GM12872 (cell line): ENCODE measurements around the gene PPP5C.

ENCODE experiments used
- TF ChIP-seq, protein P1 (sequence below): IDR thresholded peaks from 3 replicates; pipeline ENCODE4 v1.5.1; 2011; ENCODE audit warnings: low read depth, mild to moderate bottlenecking, low read length, moderate library complexity; ENCODE audit not compliant: insufficient read depth

Gene PPP5C

DNA sequence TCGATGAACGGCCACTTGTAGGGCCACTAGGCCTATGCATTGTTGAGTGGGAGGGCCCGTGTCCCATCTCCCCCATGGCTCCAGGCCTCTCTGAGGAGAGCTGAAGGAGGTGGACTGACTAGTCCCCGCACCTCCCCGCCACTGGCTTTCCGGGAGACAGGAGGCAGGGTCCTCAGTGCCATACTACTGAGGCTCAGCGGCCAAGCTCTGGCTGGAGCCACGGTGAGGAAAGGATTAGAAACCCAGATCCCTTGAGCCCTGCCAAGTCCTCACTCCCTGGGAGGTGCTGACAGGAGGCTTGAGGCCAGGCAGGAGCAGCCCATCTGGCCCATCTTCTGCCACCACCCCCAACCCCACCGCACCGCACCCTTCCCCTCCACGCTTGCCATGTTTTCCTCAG is 37.5 kb downstream of the PPP5C start:
- TF ChIP-seq, protein P1, sequence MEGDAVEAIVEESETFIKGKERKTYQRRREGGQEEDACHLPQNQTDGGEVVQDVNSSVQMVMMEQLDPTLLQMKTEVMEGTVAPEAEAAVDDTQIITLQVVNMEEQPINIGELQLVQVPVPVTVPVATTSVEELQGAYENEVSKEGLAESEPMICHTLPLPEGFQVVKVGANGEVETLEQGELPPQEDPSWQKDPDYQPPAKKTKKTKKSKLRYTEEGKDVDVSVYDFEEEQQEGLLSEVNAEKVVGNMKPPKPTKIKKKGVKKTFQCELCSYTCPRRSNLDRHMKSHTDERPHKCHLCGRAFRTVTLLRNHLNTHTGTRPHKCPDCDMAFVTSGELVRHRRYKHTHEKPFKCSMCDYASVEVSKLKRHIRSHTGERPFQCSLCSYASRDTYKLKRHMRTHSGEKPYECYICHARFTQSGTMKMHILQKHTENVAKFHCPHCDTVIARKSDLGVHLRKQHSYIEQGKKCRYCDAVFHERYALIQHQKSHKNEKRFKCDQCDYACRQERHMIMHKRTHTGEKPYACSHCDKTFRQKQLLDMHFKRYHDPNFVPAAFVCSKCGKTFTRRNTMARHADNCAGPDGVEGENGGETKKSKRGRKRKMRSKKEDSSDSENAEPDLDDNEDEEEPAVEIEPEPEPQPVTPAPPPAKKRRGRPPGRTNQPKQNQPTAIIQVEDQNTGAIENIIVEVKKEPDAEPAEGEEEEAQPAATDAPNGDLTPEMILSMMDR = no peak

DNA sequence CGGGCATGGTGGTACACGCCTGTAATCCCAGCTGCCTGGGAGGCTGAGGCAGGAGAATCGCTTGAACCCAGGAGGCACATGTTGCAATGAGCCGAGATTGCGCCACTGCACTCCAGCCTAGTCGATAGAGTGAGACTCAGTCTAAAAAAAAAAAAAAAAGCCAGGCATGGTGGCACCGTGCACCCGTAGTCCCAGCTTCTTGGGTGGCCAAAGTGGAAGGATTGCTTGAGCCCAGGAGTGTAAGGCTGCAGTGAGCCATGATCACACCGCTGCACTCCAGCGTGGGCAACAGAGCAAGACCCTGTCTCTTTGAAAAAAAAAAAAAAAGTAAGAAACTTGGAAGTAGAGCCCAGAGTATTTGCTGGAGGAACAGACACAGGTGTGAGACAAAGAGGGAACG is 38.7 kb downstream of the PPP5C start:
- TF ChIP-seq, protein P1 = no peak

DNA sequence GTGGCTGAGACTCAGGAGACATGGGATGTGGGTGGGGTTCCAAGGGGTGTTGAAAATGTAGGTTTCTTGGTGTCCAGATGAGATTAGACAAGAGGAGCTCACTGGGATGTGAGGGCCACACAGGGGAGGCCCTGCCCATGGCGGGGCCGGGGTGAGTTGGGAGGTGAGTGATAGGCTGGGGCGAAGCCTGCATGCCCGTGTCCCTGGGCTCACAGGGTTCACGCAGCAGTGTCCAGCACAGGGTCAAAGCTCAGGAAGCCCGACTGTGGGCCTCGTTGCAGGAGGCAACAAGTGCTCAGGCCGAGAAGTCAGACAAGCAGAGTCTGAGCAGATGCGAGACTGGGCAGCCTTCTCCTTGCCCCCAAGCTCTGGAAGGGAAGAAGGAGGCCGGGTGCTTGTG is 39.3 kb downstream of the PPP5C start:
- TF ChIP-seq, protein P1 = no peak

DNA sequence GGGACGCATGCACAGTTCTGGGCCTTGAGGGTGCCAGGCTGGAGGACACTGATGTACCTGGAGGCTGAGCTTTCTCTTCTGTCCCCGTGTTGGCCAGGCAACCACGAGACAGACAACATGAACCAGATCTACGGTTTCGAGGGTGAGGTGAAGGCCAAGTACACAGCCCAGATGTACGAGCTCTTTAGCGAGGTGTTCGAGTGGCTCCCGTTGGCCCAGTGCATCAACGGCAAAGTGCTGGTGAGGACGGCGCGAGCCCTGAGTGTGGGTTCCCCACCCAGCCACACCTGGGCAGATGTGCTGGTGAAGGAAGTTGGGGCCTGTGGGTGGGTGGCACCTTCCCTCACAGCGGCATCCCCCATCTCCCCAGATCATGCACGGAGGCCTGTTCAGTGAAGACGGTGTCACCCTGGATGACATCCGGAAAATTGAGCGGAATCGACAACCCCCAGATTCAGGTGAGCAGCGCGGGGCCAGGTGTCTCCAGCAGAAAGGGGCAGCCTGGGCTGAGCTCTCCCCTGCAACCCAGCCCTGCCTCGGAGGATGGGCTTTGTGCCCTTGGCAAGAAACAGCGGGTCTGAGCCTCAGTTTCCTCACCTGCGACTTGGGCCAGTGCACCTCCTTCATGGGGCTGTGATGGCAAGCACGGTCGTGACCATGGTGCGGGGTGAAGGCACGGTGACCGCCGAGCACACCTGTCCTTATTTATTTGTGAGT is 40.3 kb downstream of the PPP5C start:
- TF ChIP-seq, protein P1 = no peak

DNA sequence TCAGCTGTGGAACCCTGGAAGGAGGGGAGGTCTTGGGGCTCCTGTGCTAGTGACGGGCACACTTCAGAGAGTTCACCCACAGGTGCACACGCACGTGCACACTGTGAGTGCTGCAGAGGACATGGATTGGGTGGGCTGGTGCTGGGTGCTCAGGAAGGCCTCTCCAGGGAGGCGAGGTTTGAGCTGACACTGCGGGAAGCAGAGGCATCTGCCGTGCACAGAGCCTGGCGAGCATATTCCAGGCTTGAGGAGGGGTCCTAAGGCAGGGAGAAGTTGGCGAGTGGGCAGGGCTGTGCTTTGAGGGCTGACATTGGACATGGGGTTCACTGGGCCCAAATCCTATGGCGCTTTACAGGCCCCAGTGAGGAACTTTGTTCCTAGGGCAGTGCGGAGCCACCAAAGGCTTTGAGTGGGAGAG is 40.8 kb downstream of the PPP5C start:
- TF ChIP-seq, protein P1 = no peak

DNA sequence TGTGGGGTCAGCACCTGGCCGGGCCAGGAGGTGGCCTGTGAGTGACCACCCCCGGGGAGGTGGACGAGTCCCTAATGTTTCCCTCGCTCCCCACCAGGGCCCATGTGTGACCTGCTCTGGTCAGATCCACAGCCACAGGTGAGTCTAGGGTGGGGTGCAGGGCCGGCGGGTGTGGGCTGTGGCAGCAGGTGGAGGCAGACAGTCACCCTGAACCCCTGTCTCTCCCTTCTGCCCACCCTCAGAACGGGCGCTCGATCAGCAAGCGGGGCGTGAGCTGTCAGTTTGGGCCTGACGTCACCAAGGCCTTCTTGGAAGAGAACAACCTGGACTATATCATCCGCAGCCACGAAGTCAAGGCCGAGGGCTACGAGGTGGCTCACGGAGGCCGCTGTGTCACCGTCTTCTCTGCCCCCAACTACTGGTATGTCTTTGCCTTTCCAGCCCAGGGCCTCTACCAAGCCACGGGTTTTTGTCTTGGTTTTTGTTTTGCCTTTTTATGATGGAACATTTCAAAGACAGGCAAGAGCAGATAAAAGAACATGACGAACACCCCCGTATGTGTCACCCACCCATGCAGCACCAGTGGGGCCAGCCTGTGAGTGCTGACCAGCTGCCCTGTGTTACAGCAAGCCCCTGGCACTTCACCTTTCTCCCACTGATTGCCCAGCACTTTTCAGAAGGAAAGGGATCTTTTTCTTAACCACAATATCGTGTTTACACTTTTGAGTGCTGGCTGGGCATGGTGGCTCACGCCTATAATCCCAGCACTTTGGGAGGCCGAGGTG is 41.6 kb downstream of the PPP5C start:
- TF ChIP-seq, protein P1 = no peak

DNA sequence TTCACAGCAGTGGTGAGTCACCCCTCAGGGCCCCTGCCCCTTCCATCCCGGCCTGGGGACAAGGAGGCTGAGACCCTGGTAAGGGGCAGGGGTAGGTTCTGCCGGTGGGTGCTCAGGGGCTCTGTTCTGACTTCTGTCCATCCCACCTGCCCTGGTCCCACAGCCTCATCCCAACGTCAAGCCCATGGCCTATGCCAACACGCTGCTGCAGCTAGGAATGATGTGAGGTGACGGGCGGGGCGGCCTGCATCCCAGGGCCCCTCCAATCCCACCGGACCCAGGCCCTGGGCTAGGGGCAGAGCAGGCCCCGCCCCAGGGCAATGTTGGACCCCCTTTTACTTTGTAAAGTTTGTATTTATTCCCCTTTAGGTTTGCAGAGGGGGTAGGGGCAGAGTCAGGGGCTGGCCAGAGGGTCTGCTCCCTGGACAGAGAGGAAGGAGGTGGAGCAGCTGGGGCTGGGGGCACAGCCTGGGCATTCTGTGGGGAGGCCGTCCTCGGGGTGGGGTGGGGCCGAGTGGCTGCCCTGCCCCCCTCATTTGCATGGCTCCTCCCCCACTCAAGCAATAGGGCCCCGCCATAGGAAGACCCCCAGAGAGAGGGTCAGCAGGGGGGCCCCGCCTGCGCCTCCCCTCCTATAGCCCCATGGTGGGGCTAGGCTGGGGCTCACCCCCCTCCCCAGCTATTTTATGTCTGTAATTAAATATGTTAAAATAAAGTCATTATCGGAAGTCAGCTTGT is 43.4 kb downstream of the PPP5C start:
- TF ChIP-seq, protein P1 = no peak
